ENCODE results near the gene NGRN.

GRCh38 chr15:90233387-90234095 lies 31.9 kb upstream of the NGRN start, which contains the start of gene CIB1:
- TF ChIP-seq, protein P1, sequence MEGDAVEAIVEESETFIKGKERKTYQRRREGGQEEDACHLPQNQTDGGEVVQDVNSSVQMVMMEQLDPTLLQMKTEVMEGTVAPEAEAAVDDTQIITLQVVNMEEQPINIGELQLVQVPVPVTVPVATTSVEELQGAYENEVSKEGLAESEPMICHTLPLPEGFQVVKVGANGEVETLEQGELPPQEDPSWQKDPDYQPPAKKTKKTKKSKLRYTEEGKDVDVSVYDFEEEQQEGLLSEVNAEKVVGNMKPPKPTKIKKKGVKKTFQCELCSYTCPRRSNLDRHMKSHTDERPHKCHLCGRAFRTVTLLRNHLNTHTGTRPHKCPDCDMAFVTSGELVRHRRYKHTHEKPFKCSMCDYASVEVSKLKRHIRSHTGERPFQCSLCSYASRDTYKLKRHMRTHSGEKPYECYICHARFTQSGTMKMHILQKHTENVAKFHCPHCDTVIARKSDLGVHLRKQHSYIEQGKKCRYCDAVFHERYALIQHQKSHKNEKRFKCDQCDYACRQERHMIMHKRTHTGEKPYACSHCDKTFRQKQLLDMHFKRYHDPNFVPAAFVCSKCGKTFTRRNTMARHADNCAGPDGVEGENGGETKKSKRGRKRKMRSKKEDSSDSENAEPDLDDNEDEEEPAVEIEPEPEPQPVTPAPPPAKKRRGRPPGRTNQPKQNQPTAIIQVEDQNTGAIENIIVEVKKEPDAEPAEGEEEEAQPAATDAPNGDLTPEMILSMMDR (IDR thresholded peaks at IDR 0.05): 0 out of 2 replicates have a peak, but pooled peaks have one; percentile 17
- no peak for TF ChIP-seq ZFX (IDR thresholded peaks at IDR 0.05; ENCODE audit: borderline replicate concordance)
